Activated CD4-positive, alpha-beta memory T cell treated with anti-CD3 and anti-CD28 coated beads, Interleukin-2, amount 10 ng/mL, durations not matched to agents 7 days and 5 days (primary cell): Measurements from ENCODE around the gene SV2B. TPM values are rescaled to one million over a fixed set of nuclear protein-coding genes. Genes with fewer than 3 reads are reported as not detected.
A peak's percentile ranks its signal among the peaks of the same experiment; 100 is the strongest.

Experiments used
- CTCF ChIA-PET: fragments of 350-600 bp; sonication (Branson Sonifier 250); formaldehyde crosslinking; loops from one replicate; lab custom pipeline; 2021; ENCODE audit warnings: antibody characterized with exemption, inconsistent platforms; lab: Charles Lee
- POLR2A ChIA-PET: fragments of 350-600 bp; sonication (Branson Sonifier 250); formaldehyde crosslinking; loops from one replicate; lab custom pipeline; 2021; ENCODE audit warnings: antibody characterized with exemption; lab: Charles Lee
- DNase-seq: peaks from one replicate; pipeline ENCODE4 v3.0.0-alpha.2; 2020
- H3K27ac Mint-ChIP-seq: one replicate; pipeline ENCODE4 v1.8.0; 2021; ENCODE audit warnings: mild to moderate bottlenecking, mixed read lengths
- H3K27me3 Mint-ChIP-seq: one replicate; pipeline ENCODE4 v1.8.0; 2021; ENCODE audit warnings: mixed read lengths
- H3K36me3 Mint-ChIP-seq: one replicate; pipeline ENCODE4 v1.8.0; 2021; ENCODE audit warnings: low read depth, mixed read lengths
- H3K4me1 Mint-ChIP-seq: one replicate; pipeline ENCODE4 v1.8.0; 2021; ENCODE audit warnings: mixed read lengths
- H3K4me3 Mint-ChIP-seq: one replicate; pipeline ENCODE4 v1.8.0; 2021; ENCODE audit warnings: mild to moderate bottlenecking, mixed read lengths
- H3K9me3 Mint-ChIP-seq: one replicate; pipeline ENCODE4 v1.8.0; 2021; ENCODE audit warnings: mixed read lengths
- total RNA-seq, 2 experiments: library from RNA; stranded (reverse); gene quantifications; one replicate each; pipeline ENCODE4 v1.2.3, GENCODE V29; 2021

The SV2B gene, protein sequence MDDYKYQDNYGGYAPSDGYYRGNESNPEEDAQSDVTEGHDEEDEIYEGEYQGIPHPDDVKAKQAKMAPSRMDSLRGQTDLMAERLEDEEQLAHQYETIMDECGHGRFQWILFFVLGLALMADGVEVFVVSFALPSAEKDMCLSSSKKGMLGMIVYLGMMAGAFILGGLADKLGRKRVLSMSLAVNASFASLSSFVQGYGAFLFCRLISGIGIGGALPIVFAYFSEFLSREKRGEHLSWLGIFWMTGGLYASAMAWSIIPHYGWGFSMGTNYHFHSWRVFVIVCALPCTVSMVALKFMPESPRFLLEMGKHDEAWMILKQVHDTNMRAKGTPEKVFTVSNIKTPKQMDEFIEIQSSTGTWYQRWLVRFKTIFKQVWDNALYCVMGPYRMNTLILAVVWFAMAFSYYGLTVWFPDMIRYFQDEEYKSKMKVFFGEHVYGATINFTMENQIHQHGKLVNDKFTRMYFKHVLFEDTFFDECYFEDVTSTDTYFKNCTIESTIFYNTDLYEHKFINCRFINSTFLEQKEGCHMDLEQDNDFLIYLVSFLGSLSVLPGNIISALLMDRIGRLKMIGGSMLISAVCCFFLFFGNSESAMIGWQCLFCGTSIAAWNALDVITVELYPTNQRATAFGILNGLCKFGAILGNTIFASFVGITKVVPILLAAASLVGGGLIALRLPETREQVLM
- total RNA-seq, result under 1 TPM in 1 of 2 experiments, not detected in 1; 0.05 TPM

DNA sequence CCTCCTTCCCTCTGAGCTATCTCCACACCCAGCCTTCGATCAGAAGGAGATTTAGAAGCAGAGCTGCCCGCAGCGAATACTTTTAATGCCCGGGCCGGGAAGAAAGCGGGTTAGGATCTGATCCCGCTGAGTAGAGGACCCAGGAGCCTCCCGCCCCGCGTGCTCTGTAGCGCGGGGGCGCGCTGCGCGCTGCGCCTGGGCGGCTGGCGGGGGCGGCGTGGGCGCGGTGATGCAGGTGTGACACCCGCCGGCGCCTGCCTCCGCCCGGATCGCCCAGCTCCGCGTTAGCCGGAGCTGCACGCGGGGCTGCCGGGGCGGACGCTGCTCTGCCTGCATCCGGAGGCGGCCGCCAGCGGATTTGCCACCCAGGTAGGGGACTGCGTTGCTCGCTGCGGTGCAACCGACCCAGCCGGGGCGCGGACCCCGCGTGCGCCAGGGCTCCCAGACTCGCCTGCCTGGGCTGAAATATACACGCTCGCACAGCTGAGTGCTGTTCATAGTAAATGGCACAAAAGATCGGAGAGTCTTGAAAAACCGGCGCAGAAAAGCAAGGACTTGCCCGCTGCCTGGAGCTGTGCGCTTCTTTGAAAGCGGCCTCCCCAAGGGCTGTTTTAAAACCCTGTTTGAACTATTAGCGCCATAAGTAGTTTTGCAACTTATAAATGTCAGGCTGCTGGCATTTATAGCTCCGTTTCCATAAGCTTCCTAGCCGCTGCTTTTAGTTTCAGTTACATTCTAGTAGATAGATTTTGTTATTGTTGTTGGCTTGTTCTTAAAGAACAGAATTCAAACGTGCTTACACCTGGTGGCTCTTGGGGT lies at the start of gene SV2B:
SV2B (plus strand) TSS at position 263 of the 819 bp plus-strand sequence. CDS start 126,007 bp downstream, outside the sequence.
- peaks cover 18% of the 10 kb centered on the region for H3K4me1 Mint-ChIP-seq
- peak; percentile 59 for DNase-seq
- POLR2A ChIA-PET, result interaction anchor here (0.9 kb wide), 1 partner anchor 146 kb away, joined by 4 read pairs; the partner anchor contains the start of gene RCCD1
- CTCF ChIA-PET, result interaction anchor here (0.8 to 1.4 kb wide), 4 partner anchors 18 to 168 kb away, joined by 3 to 4 read pairs (median 4); no protein-coding TSS in a partner anchor
- H3K9me3 Mint-ChIP-seq, result no peaks in the 10 kb centered on the region
- no peaks in the 10 kb centered on the region for H3K36me3 Mint-ChIP-seq
- H3K4me3 Mint-ChIP-seq, result peak within 1 kb of the TSS; percentile 74
- H3K27me3 Mint-ChIP-seq, result peaks cover 76% of the 10 kb centered on the region
- no peak within 1 kb of the TSS for H3K27ac Mint-ChIP-seq

DNA sequence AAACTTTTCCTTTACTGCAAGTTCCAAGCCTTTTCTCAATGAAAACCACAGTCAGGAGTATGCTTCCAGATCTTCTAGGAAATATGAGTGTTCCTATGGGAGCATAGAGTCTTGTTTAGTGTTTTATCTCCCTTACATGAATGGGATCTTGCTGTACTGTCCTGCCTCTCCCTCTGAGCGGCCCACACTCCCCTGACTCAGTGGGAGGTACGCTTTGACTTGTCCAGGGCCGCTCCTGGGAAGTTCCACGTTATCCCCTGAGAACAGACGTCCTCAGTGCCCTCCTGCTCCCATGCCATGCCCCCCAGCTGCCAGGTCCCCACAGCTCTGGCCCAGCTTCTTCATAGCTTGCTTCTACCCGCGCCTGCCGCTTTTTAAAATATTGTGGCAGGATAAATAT lies 48.8 kb upstream of the SV2B start:
- Mint-ChIP-seq H3K36me3 (no peaks in the 10 kb centered on the region), H3K4me3 (no peak overlapping the region), H3K27me3 (peaks cover 51% of the 10 kb centered on the region), H3K27ac (no peak overlapping the region), H3K9me3 (no peaks in the 10 kb centered on the region), H3K4me1 (peaks cover 27% of the 10 kb centered on the region)
- ChIA-PET CTCF (no interaction called here), POLR2A (no interaction called here)
- DNase-seq, result no peak

DNA sequence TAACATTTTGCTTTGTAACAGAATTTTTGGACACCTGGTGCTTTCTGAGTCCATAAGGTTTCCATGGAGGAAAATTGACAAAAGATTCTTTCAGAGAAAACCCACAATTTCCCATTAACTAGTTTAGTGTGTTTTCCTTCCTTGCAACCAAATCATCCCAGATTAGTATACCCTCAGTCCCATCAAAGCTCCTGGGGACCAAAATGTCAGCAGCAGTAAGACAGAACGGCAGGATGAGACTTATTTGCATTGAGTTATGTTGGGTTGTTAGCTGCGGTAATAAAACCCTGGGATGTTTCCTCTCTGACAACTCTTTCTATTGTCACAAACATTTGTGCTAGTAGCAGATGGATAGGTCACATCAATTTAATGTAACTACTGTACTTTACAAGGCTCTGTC lies 45.2 kb upstream of the SV2B start:
- DNase-seq, result no peak
- H3K36me3 Mint-ChIP-seq, result no peaks in the 10 kb centered on the region
- POLR2A ChIA-PET, result no interaction called here
- H3K4me1 Mint-ChIP-seq, result peaks cover under 1% of the 10 kb centered on the region
- CTCF ChIA-PET, result interaction anchor here (0.9 to 2.7 kb wide), 3 partner anchors 165 to 218 kb away, joined by 3 to 67 read pairs (median 6); no protein-coding TSS in a partner anchor
- H3K9me3 Mint-ChIP-seq, result no peaks in the 10 kb centered on the region
- H3K27ac Mint-ChIP-seq, result no peak overlapping the region
- H3K4me3 Mint-ChIP-seq, result no peak overlapping the region
- H3K27me3 Mint-ChIP-seq, result peaks cover 70% of the 10 kb centered on the region

DNA sequence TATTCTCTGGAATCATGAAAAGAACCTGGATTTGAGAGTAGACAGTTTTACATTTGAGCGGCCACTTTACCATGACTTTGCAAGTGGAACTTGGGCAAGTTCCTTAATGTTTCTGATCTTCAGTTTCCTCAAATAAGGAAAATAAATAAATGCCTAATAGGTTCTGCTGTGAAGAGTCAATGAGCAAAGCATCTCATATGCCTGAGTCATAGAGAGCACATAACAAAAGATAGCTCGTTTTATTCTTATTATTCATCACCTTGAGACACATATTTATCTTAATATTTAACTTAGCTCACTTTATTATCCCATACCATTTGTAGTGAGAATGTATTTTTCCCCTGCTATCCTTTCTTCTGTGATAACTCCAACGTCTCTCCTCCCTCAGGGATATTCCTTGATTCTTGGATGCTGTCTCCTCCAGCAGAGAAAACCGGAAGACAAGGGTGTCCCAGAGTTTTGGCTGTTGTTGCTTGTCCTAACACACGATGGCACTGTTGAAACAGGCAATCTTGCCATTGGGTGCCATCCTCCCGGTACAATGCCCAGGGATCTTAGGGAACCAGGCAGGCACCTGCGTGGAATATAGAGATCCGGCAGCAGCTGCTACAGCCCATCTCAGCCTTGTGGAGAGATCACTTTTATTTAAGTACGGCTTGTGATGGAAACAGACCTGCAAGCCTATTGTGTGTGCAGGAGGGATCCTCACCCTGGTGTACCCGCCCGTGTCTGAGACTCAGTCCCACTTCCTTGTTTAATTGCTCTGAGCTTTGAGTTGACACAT lies 44.3 kb upstream of the SV2B start:
- POLR2A ChIA-PET, result no interaction called here
- H3K4me1 Mint-ChIP-seq, result no peaks in the 10 kb centered on the region

DNA sequence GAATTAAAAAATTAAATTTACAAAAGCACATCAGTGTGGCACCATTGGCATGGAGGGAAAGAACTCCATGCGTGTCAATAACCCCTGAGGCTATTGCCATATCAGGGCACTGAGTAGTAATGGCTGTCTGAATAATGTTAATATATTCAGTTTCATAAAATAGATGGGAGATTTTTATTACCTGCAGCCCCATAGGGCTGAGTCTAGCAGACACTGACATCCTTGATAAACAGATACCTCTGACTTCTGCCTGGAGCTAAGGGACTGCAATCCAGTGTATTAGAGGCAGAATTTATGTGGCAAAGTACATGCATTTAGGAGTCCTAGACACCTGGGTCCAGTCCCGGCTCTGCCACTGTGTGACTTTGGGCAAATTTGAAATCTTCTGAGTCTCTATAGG lies 38.8 kb upstream of the SV2B start:
- DNase-seq, result no peak
- H3K27me3 Mint-ChIP-seq, result peaks cover 39% of the 10 kb centered on the region
- H3K4me3 Mint-ChIP-seq, result no peak overlapping the region
- no peaks in the 10 kb centered on the region for H3K36me3 Mint-ChIP-seq
- CTCF ChIA-PET, result no interaction called here
- H3K4me1 Mint-ChIP-seq, result no peaks in the 10 kb centered on the region
- H3K9me3 Mint-ChIP-seq, result peaks cover 6% of the 10 kb centered on the region
- H3K27ac Mint-ChIP-seq, result no peak overlapping the region
- POLR2A ChIA-PET, result no interaction called here

More for the DNA sequence above, 44.3 kb upstream of the SV2B start:
- DNase-seq, result peak; percentile 38
- Mint-ChIP-seq H3K27ac (no peak overlapping the region), H3K9me3 (no peaks in the 10 kb centered on the region), H3K36me3 (no peaks in the 10 kb centered on the region), H3K27me3 (peaks cover 74% of the 10 kb centered on the region), H3K4me3 (no peak overlapping the region)
- CTCF ChIA-PET, result interaction anchor here (0.6 to 2.7 kb wide), 18 partner anchors 9 to 813 kb away, joined by 3 to 67 read pairs (median 3); partner anchors contain the start of gene MAN2A2

DNA sequence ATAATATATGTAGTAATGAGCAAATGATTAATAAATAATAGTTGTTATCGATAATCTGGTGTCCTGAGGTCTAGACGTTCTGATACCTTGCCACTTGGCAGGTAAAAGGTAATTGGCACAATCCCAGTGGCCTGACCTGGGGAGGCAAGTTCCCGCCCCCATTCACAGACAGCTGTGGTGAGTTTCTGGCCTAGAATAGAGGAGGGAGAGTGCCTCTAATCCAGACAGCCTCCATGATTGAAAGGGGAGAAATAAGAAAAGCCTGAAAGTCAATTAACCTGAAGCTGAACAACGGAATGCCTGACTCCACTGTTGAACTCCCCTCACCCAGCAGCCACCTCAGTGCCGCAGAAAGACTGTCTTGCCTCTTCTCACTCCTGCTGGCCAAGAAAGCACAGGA lies 38.1 kb upstream of the SV2B start:
- H3K36me3 Mint-ChIP-seq, result no peaks in the 10 kb centered on the region
- DNase-seq, result no peak
- CTCF ChIA-PET, result interaction anchor here (1.5 kb wide), 1 partner anchor 207 kb away, joined by 3 read pairs; no protein-coding TSS in a partner anchor
- H3K27ac Mint-ChIP-seq, result no peak overlapping the region
- no peak overlapping the region for H3K4me3 Mint-ChIP-seq
- no peaks in the 10 kb centered on the region for H3K4me1 Mint-ChIP-seq
- peaks cover 38% of the 10 kb centered on the region for H3K27me3 Mint-ChIP-seq
- POLR2A ChIA-PET, result no interaction called here
- H3K9me3 Mint-ChIP-seq, result peaks cover 6% of the 10 kb centered on the region

DNA sequence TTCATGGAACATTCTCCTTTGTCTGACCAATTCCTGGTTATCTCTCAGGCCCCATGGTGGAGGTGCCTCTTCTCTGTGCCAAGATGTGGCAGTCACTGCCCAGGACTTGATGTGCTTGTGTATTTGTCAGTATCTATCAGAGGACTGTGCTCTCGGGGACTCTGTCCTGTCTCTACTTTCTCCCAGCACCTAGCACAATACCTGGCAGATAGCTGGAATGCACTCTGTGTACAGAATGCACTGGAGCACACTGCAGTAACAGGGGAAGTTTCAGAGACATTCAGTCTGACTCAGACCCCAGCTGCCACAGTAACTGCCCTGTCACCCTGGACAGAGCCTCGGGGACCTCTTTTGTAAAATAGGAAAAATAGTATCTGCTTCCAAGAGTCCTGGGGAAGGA lies 34.6 kb upstream of the SV2B start:
- H3K4me1 Mint-ChIP-seq, result no peaks in the 10 kb centered on the region
- H3K4me3 Mint-ChIP-seq, result no peak overlapping the region
- H3K9me3 Mint-ChIP-seq, result peaks cover 6% of the 10 kb centered on the region
- DNase-seq, result no peak
- ChIA-PET POLR2A (no interaction called here), CTCF (interaction anchor here (1.1 kb wide), 1 partner anchor 29 kb away, joined by 3 read pairs; no protein-coding TSS in a partner anchor)
- H3K36me3 Mint-ChIP-seq, result no peaks in the 10 kb centered on the region
- H3K27ac Mint-ChIP-seq, result no peak overlapping the region
- peaks cover 28% of the 10 kb centered on the region for H3K27me3 Mint-ChIP-seq

DNA sequence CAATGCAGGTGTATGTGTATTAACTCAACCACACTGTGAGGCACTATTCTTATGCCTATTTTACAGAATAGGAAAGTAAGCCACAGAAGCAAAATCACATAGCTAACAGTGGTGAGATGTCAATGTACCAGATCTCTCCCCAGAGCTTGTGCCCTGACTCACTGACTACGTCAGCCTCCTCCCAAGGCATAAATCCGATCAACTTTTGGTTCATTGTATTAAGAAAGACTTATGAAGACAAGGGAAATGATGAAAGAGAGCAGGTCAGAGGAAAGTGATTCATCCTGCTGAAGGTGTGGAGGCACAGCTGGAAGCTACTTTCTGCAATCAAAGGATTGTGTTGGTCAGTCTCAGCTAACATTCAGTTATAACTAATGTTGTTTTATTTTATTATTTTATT lies 33.0 kb upstream of the SV2B start:
- Mint-ChIP-seq H3K4me1 (no peaks in the 10 kb centered on the region), H3K27me3 (peaks cover 33% of the 10 kb centered on the region), H3K4me3 (no peak overlapping the region), H3K27ac (no peak overlapping the region), H3K36me3 (no peaks in the 10 kb centered on the region), H3K9me3 (peaks cover 6% of the 10 kb centered on the region)
- ChIA-PET CTCF (interaction anchor here (0.6 kb wide), 1 partner anchor 510 kb away, joined by 4 read pairs; no protein-coding TSS in a partner anchor), POLR2A (no interaction called here)
- no peak for DNase-seq

DNA sequence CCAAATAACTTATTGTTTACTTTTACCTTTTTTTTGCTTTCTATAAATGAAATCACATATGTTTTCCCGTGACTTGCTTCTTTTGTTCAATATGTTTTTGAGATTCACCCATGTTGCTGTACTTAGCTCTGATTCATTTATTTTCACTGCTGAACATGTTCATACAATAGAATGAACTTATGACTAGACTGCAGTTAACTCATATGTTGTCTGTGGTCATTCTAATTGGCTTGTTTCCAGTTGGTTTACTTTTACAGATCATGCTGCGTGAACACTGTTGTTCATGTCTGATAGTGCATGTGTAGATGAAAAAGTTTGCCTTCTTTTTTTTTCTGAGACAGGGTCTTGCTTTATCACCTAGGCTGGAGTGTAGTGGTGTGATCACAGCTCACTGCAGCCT lies 31.6 kb upstream of the SV2B start:
- Mint-ChIP-seq H3K36me3 (no peaks in the 10 kb centered on the region), H3K27ac (no peak overlapping the region), H3K27me3 (peaks cover 37% of the 10 kb centered on the region), H3K4me3 (no peak overlapping the region), H3K4me1 (no peaks in the 10 kb centered on the region), H3K9me3 (peaks cover 6% of the 10 kb centered on the region)
- CTCF ChIA-PET, result no interaction called here
- no peak for DNase-seq
- POLR2A ChIA-PET, result no interaction called here

DNA sequence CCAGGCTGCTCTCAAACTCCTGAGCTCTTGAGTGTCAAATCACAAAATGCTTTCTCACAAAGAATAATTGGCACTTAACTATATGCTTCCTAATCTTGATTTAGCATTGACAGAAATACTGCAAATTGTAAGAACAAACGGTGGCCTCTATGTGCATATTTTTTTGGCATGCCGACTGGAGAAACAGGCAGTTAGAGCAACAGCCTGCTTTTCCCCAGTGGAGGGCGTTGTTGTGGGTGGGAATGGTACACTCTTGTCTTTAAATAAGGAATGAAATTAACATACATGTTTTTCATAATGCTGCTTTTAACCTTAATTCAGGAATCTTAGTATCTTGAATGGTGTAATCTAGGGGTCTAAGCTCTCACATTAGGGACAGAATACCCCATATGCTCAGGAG lies 31.1 kb upstream of the SV2B start:
- Mint-ChIP-seq H3K4me3 (no peak overlapping the region), H3K36me3 (no peaks in the 10 kb centered on the region), H3K4me1 (no peaks in the 10 kb centered on the region), H3K27ac (no peak overlapping the region), H3K9me3 (peaks cover 6% of the 10 kb centered on the region), H3K27me3 (peaks cover 37% of the 10 kb centered on the region)
- DNase-seq, result no peak
- ChIA-PET POLR2A (no interaction called here), CTCF (no interaction called here)

DNA sequence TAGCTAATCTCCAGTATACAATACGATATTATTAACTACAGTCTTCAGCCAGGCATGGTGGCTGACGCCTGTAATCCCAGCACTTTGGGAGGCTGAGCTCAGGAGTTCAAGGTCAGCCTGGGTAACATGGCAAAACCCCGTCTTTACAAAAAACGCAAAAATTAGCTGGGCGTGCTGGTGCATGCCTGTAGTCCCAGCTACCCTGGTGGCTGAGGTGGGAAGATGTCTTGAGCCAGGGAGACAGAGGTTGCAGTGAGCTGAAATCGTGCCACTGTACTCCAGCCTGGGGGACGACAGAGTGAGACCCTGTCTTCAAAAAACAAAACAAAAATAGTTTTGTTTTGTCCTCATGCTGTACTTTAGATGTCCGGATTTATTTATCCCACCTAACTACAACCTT lies 29.2 kb upstream of the SV2B start:
- CTCF ChIA-PET, result interaction anchor here (2.0 kb wide), 1 partner anchor 201 kb away, joined by 4 read pairs; no protein-coding TSS in a partner anchor
- H3K36me3 Mint-ChIP-seq, result no peaks in the 10 kb centered on the region
- no peak overlapping the region for H3K4me3 Mint-ChIP-seq
- POLR2A ChIA-PET, result no interaction called here
- H3K27ac Mint-ChIP-seq, result no peak overlapping the region
- no peaks in the 10 kb centered on the region for H3K9me3 Mint-ChIP-seq
- H3K27me3 Mint-ChIP-seq, result peaks cover 34% of the 10 kb centered on the region
- no peaks in the 10 kb centered on the region for H3K4me1 Mint-ChIP-seq
- DNase-seq, result no peak

DNA sequence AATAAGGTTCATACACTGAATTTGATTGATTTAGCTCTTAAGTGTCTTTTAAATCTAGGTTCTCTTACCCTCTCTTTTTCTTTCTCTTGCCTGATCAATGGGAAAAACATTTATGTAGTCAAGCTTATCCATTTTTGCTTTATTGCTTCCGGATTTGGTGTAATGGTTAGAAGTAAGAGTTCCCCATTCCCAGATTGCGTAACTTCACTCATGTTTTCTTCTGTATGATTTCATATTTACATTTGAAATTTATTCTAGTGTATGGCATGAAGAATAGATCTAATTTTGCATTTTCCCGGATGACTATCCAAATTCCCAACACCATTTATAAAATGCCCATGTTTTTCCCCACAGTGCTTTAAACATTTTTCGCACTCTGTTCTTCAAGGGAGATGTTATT lies 27.9 kb upstream of the SV2B start:
- Mint-ChIP-seq H3K27ac (no peak overlapping the region), H3K36me3 (no peaks in the 10 kb centered on the region), H3K9me3 (no peaks in the 10 kb centered on the region), H3K4me3 (no peak overlapping the region), H3K4me1 (no peaks in the 10 kb centered on the region), H3K27me3 (peaks cover 30% of the 10 kb centered on the region)
- ChIA-PET POLR2A (no interaction called here), CTCF (no interaction called here)
- no peak for DNase-seq
